Activated naive CD4-positive, alpha-beta T cell treated with Interleukin-2 at 50 U/mL for 16 hours (primary cell): ENCODE measurements around the gene CCDC157.
"Not testable (repeated sequence)": the region's sequence is repeated elsewhere in the genome, so short reads cannot be mapped to it uniquely, and the experiment has no call there.

Experiments used
- DNase-seq: peaks from one replicate; pipeline ENCODE4 v3.0.0-alpha.2; 2020

Gene CCDC157

DNA sequence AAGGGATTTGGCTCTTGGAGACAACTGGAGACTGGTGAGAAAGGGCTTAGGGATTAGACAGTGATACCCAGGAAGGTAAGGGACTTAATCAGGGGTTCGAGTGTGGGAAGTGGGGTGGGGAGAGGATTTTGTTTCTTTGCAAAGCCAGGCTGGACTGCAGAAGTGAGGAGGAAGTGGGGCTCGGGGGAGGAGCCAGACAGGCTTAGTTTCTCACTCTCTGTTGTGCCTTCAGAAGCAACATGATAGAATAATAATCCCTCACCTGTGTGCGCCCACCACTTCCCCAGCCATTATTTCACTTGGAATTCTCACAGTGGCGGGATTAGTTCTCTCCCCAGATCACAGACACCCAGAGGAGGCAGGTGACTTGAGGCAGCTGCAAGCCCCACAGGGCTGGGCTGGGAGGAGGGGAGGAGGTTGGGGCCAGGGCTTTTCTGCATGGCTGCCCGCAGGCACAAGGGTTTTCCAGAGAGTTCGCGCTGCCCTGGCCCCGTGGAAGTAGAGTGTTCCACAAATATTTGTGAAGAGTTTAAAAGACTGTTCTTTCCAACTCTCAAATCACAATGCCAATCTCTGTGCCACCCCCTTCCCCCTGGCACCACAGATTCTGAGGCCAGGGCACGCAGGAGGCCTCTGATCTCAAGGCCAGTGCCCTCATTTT lies 36.0 kb downstream of the CCDC157 start:
- DNase-seq: no peak

DNA sequence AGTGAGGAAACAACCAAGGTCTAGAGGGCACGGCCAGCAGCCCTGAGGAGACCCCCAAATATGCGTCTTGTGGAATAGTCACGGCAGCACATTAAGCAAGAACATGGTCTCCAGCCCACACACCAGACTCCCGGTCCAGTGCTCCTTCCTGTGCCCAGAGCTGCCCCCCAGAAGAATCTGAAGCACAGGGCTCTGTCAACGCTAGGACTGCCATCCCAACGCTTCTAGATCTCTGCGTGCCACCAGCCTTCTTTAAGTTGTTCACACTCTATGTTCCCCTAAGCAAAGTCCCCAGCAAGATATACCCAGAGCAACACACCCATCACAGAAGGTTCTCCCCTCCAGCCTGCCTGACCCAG lies 36.5 kb downstream of the CCDC157 start:
- DNase-seq: no peak

GRCh38 chr22:30393885-30394284 lies 37.1 kb downstream of the CCDC157 start:
- DNase-seq: no peak

DNA sequence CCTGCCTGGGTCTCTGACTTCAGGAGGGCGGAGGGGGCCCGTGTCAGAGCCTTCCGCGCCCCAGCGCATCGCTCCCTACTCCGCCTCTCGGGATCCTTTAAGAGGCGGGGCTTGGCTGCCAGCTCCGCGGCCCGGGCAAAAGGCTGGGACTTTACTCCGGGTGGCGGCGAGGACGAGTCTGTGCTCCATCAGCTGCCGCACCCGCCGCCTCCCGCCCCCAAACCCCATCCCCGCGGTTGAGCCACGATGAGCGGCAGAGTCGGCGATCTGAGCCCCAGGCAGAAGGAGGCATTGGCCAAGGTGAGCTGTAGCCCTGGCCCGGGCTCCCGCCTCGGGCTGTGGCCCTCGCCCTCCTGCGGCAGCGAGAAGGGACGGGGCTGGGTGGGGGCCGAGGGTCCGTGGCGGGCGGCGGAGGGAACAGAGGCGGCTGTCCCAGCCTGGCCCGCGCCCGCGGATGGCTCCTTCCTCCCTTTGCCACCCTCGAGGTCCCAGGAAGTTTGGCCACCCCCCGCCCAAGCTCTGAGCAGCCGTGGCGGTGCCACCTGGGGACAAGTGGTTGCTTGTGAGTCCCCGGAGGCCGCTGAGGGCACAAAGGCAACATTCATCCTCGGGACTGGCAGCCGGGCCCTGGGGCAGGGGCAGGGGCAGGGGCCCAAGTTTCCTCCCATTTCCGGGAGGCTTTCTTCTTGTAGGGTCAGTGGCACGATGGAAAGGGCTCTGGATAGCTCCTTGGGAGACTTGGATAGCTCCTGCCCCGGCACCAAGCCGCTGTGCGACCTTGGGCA lies 40.3 kb downstream of the CCDC157 start, which contains the start of gene SEC14L2:
Gene SEC14L2 (plus strand): TSS at position 148 of the 785 bp plus-strand sequence. CDS start 99 bp downstream, at position 247.
- DNase-seq: peak; percentile 70

DNA sequence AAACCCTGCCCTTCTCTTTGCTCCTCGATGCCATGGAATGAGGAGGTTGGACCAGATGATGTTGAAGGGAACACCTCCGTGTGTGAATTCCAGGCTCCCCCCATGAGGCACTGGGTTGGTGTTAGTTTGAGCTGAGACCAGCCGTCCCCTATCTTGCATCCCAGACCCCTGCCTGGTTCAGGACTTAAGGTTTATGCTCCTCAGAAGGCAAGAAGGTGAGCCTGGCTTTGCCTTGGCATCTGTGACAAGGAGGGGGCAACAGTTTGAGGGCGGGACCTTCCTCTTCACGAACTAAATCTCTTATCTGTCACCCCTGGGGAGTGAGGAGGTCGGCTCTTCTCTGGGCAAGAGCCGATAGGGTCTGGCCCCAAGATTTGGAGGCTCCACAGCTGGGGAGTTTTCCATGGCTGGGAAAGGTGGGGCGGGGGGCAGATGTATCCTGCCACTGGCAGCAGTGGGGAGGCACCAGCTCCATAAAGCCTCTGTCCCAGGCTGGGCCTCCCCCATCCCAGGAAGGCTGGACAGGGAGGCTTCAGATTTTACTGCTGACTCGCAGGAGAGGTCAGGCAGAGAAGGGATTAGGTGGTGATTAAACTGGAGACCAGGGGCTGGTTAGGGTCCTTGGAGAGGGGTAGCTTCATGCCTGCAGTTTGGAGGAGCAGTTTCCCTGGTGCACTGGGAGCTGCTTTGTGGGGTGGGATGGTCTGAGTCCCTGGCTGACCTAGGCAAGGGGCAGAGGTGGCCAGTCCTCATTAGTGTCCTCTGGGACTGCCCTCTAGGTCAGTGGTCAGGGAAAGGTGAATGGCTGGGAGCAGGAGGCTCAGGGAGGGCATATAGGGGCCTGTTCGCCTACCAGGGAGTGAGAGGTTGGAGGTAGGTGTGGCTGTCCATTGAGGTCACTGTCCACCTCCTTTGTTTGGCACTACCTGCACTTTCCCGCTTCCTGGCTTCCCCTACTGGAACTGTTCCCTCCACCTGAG lies 41.1 kb downstream of the CCDC157 start:
- no peak for DNase-seq

DNA sequence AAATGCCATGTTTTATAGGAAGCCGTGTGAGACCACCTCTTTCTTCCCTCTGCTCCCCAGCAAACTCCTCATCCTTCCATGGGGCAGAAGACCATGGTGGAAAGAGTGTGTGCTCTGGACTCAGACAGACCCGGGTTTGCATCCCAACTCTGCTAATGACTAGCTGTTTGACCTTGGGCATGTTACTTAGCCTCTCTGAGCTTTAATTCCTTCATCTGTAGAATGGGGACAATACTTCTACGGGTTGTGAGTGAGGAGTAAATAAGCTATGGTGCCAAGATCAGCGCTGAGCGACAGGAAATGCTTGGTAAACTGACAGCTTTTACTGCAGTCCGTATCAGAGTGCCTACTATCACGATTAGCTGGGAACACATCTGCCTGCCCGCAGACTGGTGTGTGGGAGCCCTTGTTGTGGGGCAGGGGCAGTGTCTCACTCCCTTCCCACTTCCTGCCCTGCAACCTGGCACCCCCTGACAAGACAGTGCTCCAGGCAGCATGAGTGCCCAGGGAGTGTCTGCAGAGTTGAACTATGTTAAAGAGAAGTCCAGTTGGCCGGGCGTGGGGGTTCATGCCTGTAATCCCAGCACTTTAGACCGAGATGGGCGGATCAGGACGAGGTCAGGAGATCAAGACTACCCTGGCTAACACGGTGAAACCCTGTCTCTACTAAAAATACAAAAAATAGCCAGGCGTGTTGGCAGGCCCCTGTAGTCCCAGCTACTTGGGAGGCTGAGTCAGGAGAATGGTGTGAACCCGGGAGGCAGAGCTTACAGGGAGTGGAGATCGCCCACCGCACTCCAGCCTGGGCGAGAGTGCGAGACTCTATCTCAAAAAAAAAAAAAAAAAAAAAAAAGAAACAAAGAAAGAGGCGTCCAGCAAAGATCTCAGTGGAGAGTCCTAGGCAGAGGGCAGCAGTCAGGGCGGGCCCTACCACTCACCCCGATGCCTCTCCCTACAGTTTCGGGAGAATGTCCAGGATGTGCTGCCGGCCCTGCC lies 42.2 kb downstream of the CCDC157 start:
- no peak for DNase-seq

- no peak for DNase-seq
Observed at GRCh38 chr22:30399718-30400117, 42.9 kb downstream of the CCDC157 start.

DNA sequence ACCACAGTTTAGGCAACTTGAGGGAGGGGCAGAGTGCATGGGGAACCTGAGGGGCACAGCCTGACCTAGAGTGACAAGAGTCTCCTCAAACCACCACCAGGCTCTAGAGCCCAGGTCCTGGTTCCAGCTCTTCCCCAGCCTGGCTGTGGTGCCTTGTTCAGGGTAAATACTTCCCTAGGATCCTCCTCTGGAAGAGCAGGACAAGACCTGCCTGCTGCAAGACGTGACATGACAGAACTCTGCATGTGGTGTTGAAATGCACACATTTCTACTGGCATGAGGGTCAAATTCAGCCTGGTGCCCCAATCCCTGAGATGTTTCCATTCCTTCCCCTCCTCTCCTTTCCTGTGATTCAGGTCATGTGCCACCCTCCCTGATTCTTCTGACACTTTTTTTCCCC lies 43.4 kb downstream of the CCDC157 start:
- no peak for DNase-seq

- not testable (repeated sequence) for DNase-seq
Observed at GRCh38 chr22:30401024-30401423, 44.2 kb downstream of the CCDC157 start.

DNA sequence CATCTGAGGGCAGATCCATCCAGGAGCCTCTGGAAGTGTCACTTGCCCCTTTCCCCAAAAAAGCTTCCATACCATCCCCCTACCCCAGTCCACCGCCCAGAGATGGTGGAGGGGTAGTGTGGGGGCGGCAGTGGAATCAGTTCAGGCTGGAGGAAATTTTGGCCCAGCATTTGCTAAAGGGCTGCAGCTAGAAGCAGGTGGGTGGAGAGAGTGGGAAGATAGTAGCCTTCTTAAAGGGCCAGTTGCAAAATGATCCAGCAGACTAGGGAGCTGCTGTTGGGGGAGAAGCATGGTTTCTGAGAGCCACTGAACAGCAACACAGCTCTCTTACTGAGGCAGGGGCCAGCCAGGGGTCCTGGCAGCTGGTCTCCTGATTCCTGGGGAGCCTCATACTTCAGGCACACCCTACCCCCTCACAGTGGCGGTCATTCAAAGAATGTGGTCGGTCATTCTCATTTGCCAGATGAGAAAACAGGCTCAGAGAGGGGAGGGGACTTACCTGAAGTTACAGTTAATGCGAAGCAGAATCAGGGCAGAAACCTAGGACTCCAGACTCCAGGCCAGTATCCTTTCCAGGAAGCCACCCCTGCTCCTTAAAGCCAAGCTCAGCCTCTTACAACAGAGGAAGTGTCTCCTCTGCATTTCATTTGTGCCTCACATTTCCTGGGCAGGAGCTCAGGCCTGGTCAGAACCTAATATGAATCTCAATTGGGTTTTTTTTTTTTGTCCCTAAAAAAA lies 45.4 kb downstream of the CCDC157 start:
- no peak for DNase-seq

GRCh38 chr22:30402766-30403104 lies 45.9 kb downstream of the CCDC157 start:
- DNase-seq: not testable (repeated sequence)

DNA sequence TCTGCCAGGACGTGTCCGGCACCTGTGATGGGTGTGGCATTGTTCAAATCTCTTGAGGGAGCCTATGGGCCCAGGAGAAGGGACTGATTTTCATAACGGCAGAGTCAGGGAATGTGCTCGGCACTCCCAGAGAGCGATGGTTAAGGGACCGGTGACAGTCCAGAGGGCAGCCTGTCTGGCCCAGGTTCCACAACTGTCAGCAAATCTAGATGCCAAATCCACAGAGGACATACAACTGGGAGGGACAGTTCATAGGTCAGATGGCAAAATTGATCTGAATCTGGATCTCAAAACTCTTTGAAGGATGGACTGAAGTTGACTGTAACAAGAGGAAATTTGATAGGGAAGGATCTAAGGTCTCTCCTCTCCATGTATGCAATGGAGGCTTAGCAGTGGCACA lies 47.5 kb downstream of the CCDC157 start:
- DNase-seq: no peak

GRCh38 chr22:30405731-30406130 lies 48.9 kb downstream of the CCDC157 start:
- DNase-seq: no peak

GRCh38 chr22:30406400-30406799 lies 49.6 kb downstream of the CCDC157 start:
- DNase-seq: no peak

- DNase-seq: no peak
Observed at GRCh38 chr22:30408388-30409102, 51.7 kb downstream of the CCDC157 start.

DNA sequence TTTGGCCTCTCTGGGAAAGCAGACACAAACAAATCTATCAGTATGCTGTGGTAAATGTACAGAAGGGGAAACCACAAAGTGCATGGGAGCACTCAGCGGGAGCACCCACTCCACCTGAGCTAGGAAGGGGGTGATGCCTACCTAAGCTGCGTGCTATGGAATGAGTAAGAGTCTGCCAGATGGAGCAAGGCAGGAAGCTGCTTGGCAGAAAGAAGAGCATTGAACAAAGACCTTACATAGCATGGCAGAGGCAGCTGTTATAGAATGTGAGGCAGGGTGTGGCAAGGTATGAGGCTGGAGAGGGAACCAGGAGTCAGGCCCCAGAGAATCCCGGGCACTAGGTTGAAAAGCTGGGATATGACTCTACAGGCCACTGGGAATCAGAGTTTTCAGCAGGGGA lies 55.0 kb downstream of the CCDC157 start:
- no peak for DNase-seq

DNA sequence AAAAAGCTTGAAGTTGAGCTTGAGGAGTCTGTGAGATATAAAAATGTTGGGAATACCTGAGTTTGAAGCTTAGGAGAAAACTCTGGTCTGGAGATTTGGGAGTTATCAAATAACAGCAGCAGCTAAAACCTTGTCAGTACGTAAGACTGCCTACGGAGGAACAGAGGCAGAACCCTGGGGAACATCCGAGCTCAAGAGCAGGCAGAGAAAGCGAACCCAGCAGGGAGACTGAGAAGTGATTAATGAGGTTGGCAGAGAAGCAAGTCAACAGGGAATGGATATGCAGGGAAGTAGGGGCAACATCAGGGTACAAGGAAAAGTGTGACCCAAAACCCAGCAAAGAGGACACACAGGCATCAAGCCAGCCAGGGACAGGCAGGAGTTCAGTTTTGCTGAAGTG lies 56.2 kb downstream of the CCDC157 start:
- DNase-seq: no peak

GRCh38 chr22:30413745-30414524 lies 57.1 kb downstream of the CCDC157 start:
- DNase-seq: no peak

- DNase-seq: no peak
Observed at GRCh38 chr22:30414525-30415047, 57.8 kb downstream of the CCDC157 start.

DNA sequence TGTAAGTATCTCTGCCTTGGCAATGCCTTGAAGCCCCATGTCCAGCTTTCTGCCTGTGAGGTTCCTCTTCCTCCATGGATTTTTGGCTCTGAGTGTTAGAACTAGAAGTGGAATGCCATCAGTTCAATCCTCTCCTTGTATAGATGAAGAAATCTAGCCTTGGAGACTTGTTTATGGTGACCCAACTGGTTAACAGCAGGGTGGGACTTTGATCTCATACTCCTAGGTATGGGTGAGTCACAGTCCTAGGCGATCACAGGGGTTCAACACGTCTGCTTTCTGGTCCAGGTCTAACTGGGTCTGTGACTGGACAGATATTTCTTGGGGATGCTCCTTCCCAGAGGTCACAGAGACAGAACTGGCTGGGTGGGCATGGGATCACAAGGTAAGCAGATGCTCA lies 59.6 kb downstream of the CCDC157 start:
- no peak for DNase-seq
